Keratinocyte (primary cell): ENCODE data around the gene MGME1. TPM values are rescaled to one million over a fixed set of nuclear protein-coding genes. Genes with fewer than 3 reads are reported as not detected.

Experiments used
- DNase-seq: peaks from one replicate; pipeline ENCODE4 v3.0.0-alpha.2; 2011; ENCODE audit warnings: low read depth, missing footprints, low spot score
- FAIRE-seq: peaks from 2 replicates; lab custom pipeline; 2011; peaks lifted over from hg19 to GRCh38; lab: Jason Lieb, UNC
- H2AFZ ChIP-seq: 2 replicates; pipeline ENCODE4 v1.6.0; 2012; ENCODE audit warnings: low read length, control low read depth, inconsistent platforms; ENCODE audit not compliant: control insufficient read depth
- H3K27ac ChIP-seq: 2 replicates; pipeline ENCODE4 v1.5.1; 2011; ENCODE audit warnings: low read length; ENCODE audit not compliant: control insufficient read depth, insufficient read depth
- H3K27me3 ChIP-seq: 3 replicates; pipeline ENCODE4 v1.6.0; 2011; ENCODE audit warnings: low read length; ENCODE audit not compliant: control insufficient read depth, insufficient read depth; ENCODE audit errors: extremely low read depth
- H3K36me3 ChIP-seq, 2 experiments: 2 replicates in 1 of 2; 3 replicates in 1 of 2; pipeline ENCODE4 v1.5.1; 2011; ENCODE audit warnings: low read length in 2 of 2, mild to moderate bottlenecking in 1 of 2; ENCODE audit not compliant: control insufficient read depth in 2 of 2, insufficient read depth in 2 of 2; ENCODE audit errors: extremely low read depth in 1 of 2
- H3K4me1 ChIP-seq: 3 replicates; pipeline ENCODE4 v1.5.1; 2011; ENCODE audit warnings: low read length; ENCODE audit not compliant: control insufficient read depth, insufficient read depth; ENCODE audit errors: extremely low read depth
- H3K4me2 ChIP-seq: 3 replicates; pipeline ENCODE4 v1.6.0; 2011; ENCODE audit warnings: low read depth, low read length; ENCODE audit not compliant: control insufficient read depth, insufficient read depth; ENCODE audit errors: extremely low read depth
- H3K4me3 ChIP-seq, 3 experiments: fragments of 200-600 bp in 1 of 3; sonication (generic) in 1 of 3; 2 replicates in 2 of 3; 3 replicates in 1 of 3; pipeline ENCODE4 v1.5.1; 2011 to 2016; ENCODE audit warnings: low read length in 3 of 3, mild to moderate bottlenecking in 3 of 3, control low read depth in 2 of 3, inconsistent platforms in 1 of 3, low read depth in 1 of 3, mixed read lengths in 1 of 3, mixed run types in 1 of 3, moderate library complexity in 1 of 3; ENCODE audit not compliant: control insufficient read depth in 2 of 3, insufficient read depth in 2 of 3; ENCODE audit errors: extremely low read depth in 1 of 3
- H3K79me2 ChIP-seq: 2 replicates; pipeline ENCODE4 v1.6.0; 2012; ENCODE audit warnings: low read length; ENCODE audit not compliant: control insufficient read depth, insufficient read depth
- H3K9ac ChIP-seq: 3 replicates; pipeline ENCODE4 v1.6.0; 2011; ENCODE audit warnings: low read length; ENCODE audit not compliant: control insufficient read depth, insufficient read depth; ENCODE audit errors: extremely low read depth
- H3K9me1 ChIP-seq: 3 replicates; pipeline ENCODE4 v1.6.0; 2011; ENCODE audit warnings: low read length; ENCODE audit not compliant: control insufficient read depth, insufficient read depth; ENCODE audit errors: extremely low read depth
- H3K9me3 ChIP-seq: 2 replicates; pipeline ENCODE4 v1.5.1; 2012; ENCODE audit warnings: low read depth, low read length; ENCODE audit not compliant: control insufficient read depth
- H4K20me1 ChIP-seq: 3 replicates; pipeline ENCODE4 v1.6.0; 2011; ENCODE audit warnings: low read length; ENCODE audit not compliant: control insufficient read depth, insufficient read depth; ENCODE audit errors: extremely low read depth
- EZH2 ChIP-seq: IDR thresholded peaks from one replicate; pipeline ENCODE4 v1.6.1; 2012; ENCODE audit warnings: inconsistent platforms, mild to moderate bottlenecking, low read length, moderate library complexity
- dilution Hi-C: fragments of 300-500 bp; cut with MboI; formaldehyde crosslinking; loops from one replicate; pipeline ENCODE4 v1.7.0; 2020; ENCODE audit warnings: low sequenced_read_pairs; ENCODE audit not compliant: extremely low pct_ligation_motif_present
- polyA plus RNA-seq, 5 experiments: library from polyadenylated mRNA; depleted of rRNA in 3 of 5; stranded (reverse) in 3 of 5; stranded (forward) in 1 of 5; unstranded in 1 of 5; fragments of >200 nt; gene quantifications; 1 replicate in 1 of 5; 2 replicates in 3 of 5; 3 replicates in 1 of 5; pipeline versions ENCODE4 v1.2.1 to v1.2.3, GENCODE V29; 2011 to 2012; ENCODE audit warnings: missing spikeins in 2 of 5, low read depth in 1 of 5, low replicate concordance in 1 of 5
- TF ChIP-seq, protein P1 (sequence below), 3 experiments: IDR thresholded peaks in 1 of 3; conservative IDR thresholded peaks in 1 of 3; optimal IDR thresholded peaks in 1 of 3; 2 replicates in 2 of 3; 3 replicates in 1 of 3; pipeline versions ENCODE3 to v1.5.1; 2011; ENCODE audit warnings: low read length in 3 of 3, mild to moderate bottlenecking in 3 of 3, moderate library complexity in 2 of 3, control low read depth in 1 of 3, inconsistent platforms in 1 of 3; ENCODE audit not compliant: insufficient read depth in 2 of 3; ENCODE audit errors: extremely low read depth in 1 of 3

MGME1 gene
- polyA plus RNA-seq, 1 donor (not counting 4 experiments of a cell fraction or from before 2014, with no cell fraction given), result 31.6 TPM

- Histone ChIP-seq H3K9ac (no peak overlapping the region), H3K9me3 (no peaks in the 10 kb centered on the region), H3K27ac (no peak overlapping the region), H3K27me3 (no peaks in the 10 kb centered on the region), H3K4me2 (no peak overlapping the region), H2AFZ (no peak overlapping the region), H4K20me1 (peaks cover 51% of the 10 kb centered on the region), H3K79me2 (peaks cover 100% of the 10 kb centered on the region), H3K4me3 (no peak overlapping the region), H3K36me3 (peaks cover 25 to 50% of the 10 kb centered on the region in 2 experiments), H3K9me1 (no peaks in the 10 kb centered on the region), H3K4me1 (peaks cover 8% of the 10 kb centered on the region)
- dilution Hi-C loops, result no loop called here
- DNase-seq, result no peak
- TF ChIP-seq, protein P1, sequence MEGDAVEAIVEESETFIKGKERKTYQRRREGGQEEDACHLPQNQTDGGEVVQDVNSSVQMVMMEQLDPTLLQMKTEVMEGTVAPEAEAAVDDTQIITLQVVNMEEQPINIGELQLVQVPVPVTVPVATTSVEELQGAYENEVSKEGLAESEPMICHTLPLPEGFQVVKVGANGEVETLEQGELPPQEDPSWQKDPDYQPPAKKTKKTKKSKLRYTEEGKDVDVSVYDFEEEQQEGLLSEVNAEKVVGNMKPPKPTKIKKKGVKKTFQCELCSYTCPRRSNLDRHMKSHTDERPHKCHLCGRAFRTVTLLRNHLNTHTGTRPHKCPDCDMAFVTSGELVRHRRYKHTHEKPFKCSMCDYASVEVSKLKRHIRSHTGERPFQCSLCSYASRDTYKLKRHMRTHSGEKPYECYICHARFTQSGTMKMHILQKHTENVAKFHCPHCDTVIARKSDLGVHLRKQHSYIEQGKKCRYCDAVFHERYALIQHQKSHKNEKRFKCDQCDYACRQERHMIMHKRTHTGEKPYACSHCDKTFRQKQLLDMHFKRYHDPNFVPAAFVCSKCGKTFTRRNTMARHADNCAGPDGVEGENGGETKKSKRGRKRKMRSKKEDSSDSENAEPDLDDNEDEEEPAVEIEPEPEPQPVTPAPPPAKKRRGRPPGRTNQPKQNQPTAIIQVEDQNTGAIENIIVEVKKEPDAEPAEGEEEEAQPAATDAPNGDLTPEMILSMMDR (optimal IDR thresholded peaks at IDR 0.05 in 1 of 3, IDR thresholded peaks at IDR 0.05 in 1 of 3, conservative IDR thresholded peaks at IDR 0.05 in 1 of 3; ENCODE audit: extremely low read depth in 1 of 3, insufficient read depth in 2 of 3, low read length in 3 of 3), result no peak
- no peak for TF ChIP-seq EZH2
- no peak for FAIRE-seq
Observed at GRCh38 chr20:17957505-17958363, 11.1 kb upstream of the MGME1 start.

GRCh38 chr20:17958373-17959256 is 10.2 kb upstream of the MGME1 start:
- DNase-seq, result no peak

More at GRCh38 chr20:17958373-17959256, 10.2 kb upstream of the MGME1 start:
- FAIRE-seq, result no peak
- peaks cover 59% of the 10 kb centered on the region for H4K20me1 ChIP-seq
- H2AFZ ChIP-seq, result no peak overlapping the region
- H3K9me3 ChIP-seq, result no peaks in the 10 kb centered on the region
- no peak overlapping the region for H3K9ac ChIP-seq
- H3K9me1 ChIP-seq, result peaks cover 5% of the 10 kb centered on the region
- H3K79me2 ChIP-seq, result peaks cover 100% of the 10 kb centered on the region
- no peak overlapping the region for H3K4me3 ChIP-seq
- TF ChIP-seq EZH2, result no peak
- TF ChIP-seq, protein P1 (optimal IDR thresholded peaks at IDR 0.05 in 1 of 3, IDR thresholded peaks at IDR 0.05 in 1 of 3, conservative IDR thresholded peaks at IDR 0.05 in 1 of 3; ENCODE audit: extremely low read depth in 1 of 3, insufficient read depth in 2 of 3, low read length in 3 of 3), result no peak
- H3K4me1 ChIP-seq, result peaks cover 15% of the 10 kb centered on the region
- H3K27me3 ChIP-seq, result no peaks in the 10 kb centered on the region
- no peak overlapping the region for H3K4me2 ChIP-seq
- dilution Hi-C loops, result no loop called here
- peaks cover 24 to 50% of the 10 kb centered on the region in 2 experiments for H3K36me3 ChIP-seq
- H3K27ac ChIP-seq, result no peak overlapping the region
